ENCODE data around the gene E2F3.
"Not testable (repeated sequence)": the region's sequence is repeated elsewhere in the genome, so short reads cannot be mapped to it uniquely, and the experiment has no call there.

E2F3 gene

DNA sequence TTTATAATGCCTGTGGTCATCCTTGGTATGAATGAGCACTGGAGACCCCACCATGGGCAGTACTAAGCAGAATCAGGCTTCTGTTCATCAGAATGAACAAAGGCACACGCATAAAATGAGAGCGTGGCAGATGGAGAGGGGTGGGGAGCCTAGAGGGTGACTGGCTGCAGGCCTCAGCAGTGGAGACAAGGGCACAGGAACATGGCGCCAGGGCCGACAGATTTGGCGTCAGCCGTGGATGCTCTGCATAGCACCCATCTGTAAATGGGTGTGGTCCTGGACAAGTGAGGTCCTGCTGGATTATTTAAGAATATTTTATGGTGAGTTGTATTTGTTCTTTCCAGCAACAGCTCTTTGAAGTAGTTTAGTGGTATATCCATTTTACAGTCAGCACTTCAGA is 33.1 kb downstream of the E2F3 start:
- no peak for DNase-seq

DNA sequence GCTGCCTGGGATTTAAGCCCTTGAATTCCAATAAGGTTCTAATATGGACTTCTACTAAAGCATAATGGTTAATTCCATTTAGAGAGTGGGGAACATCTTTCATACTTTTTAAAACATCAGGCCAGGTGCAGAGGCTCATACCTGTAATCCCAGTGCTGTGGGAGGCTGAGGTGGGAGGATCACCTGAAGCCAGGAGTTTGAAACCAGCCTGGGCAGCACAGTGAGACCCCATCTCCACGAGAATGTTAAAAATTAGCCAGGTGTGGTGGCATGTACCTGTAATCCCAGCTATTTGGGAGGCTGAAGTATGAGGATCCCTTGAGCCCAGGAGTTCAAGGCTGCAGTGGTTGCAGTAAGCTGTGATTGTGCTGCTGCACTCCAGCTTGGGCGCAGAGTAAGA is 35.0 kb downstream of the E2F3 start:
- no peak for DNase-seq

DNA sequence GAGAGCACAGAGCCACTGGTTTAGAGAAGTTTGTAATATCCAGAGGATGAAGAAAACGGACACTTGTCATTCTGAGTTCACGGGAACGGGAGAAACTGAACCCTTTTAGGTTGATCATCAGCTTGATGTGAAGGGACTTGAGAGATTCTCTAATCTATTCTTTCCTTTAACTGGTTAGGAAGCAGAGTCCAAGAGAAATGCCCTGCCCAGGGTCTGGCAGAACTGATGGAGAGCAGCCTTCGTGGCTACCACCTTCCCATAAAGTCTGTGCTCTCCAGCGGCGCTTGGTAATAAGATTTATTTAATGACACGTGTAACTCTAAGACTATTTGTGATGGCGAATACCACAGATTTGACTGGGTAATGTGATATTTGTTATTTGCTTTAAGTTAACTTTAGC is 36.0 kb downstream of the E2F3 start:
- no peak for DNase-seq

DNA sequence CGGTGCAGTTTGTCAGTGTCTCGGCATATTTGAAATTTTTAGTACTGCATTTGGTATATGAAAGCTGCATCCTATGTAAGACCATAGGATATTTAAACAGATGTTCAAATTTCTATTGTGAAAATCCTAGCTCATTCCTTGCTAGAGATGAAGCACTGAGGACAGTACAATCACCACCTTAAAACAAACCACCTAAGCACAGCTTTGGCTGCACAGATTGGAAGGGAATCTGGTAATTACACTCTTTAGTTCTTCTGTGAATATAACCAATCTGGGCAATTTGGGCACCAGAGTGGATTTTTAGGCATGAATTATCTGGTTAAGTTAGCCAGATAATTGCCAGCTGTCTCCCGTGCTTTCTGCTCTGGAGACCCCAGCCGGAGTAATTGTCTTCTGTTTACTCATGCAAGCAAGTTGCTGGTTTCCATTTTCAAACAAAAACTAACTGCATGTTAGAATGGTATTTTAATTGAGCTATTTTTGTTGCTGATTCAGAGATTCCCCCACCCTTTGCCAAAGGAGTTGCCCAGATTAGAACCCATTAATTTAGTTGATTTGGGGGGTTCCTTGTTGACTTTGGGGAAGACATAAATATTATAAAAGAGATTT is 36.9 kb downstream of the E2F3 start:
- DNase-seq = no peak

DNA sequence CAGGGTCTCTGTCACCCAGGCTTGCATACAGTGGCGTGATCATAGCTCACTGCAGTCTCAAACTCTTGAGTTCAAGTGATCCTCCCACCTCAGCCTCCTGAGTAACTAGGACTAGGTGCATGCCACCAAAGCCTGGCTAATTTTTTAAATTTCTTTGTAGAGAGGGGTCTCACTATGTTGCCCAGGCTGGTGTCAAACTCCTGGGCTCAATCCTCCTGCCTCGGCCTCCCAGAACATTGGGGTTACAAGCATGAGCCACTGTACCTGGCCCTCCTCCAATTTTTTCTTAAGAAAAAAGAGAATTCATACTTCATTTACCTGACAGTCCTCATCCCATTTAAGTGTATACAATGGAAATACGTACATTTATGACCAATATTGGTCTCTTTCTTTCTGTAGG is 37.9 kb downstream of the E2F3 start:
- DNase-seq = no peak

DNA sequence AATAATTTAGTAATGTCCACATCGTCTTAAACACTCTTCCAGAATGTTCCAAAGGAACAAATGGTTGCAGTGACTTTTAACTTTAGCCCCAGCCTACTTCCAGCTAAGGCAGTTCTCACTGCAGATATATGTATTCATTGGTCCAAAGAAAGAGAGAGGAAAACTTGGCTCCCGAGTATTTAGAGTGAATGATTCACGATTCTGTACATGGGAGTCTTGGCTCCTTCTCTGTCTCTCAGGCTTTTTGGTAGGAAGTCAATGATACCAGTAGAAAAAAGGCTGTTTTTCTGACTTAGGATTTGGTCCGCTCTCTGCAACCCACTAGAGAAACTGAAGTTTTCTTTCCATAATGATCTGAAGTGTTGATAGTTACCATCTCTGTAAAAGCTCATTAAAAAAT is 38.6 kb downstream of the E2F3 start:
- no peak for DNase-seq

DNA sequence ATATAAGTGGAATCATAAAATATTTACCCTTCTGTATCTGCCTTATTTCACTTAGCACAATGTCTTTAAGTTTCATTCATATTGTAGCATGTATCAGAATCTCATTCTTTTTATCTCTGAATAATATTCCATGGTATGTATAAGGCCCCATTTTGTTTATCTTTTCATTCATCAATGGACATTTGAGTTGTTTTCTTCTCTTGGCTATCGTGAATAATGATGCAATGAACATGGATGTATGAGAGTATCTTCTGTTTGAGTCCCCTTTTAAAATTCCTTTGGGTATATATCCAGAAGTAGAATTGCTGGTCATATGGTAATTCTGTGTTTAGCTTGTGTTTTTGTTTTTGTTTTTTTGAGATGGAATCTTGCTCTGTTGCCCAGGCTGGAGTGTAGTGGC is 39.6 kb downstream of the E2F3 start:
- DNase-seq = no peak

DNA sequence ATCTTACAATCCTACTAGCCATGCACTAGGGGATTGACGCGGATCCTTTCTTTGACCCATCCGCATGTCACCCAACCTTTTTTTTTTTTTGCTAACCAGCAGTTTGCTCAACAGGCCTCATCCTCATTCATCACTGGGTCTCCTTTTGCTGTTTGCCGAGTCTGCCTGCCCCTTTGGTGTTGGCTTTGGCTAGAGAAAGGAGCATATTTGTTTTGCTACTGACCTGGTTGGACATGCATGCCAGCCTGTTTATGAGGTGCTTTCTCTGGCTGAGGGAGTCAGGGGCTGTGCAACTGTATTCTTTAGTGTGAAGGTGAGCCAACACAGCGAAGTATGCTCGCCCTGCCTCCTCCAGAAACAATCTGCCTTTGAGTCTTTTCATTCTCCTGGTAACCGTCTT is 40.2 kb downstream of the E2F3 start:
- DNase-seq = no peak

DNA sequence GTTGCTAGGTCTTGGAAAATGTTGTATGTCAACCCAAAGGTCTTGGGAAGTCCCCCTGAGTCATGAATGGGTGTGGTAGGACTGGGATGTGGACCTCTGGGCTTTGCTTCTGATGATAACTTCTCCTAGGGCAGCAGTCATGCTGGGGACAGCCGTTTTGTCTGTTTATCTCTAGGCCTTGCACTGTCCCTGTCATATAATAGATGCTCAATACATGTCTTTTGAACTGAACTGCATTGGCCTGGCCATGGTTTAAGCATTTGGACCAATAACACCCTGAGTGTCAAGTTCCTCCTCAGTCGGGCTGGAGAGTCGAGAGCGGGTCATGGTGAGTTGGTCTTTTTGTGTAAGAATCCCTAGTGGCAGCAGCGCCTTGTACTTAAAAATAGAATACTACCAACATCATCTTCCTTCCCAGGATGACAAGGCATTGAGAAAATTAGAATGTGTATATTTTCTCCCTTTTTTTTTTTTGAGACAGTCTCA is 43.1 kb downstream of the E2F3 start:
- DNase-seq = no peak

DNA sequence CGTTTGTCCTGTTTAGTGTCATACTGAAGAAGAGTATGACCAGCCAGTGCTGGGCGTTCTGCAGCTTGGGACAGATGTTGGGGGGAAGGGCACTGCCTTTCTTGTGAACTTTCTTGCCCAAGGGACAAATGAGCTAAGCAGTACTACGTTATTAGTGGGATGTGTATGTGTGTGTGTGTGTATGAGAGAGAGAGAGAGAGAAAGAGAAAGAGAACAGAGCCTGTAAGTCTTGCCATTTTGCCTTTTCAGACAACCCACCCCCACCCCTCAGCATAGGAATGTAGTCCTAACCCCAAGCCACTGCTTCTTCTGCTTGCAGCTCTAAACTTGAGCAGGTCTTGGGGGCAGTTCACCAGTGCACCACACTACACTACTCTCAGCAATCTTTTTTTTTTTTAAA is 45.5 kb downstream of the E2F3 start:
- no peak for DNase-seq

DNA sequence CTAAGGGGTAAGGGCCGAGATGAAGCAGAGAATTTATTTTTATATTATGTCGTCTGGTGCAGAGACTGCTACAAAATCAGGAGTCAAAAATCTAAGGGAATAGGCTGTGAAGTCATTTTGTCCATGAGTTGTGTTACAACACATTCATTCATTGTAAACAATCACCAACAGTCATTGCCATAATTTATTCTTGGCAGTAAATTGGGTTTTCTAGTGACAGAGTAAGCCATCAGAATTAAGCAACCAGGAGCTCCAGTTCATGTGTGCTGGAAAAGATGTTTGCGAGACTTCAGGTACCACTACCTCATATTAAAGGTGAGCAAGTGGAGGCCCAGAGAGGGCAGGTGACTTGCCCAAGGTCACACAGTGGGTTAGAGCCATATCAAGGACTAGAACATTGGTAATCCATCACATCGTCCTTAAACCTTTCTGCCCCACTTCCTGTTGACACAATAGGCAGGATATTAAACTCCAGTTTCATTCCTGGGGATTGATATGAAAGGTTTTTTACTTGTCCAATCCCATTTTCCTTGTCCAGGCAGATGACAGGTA is 46.0 kb downstream of the E2F3 start:
- no peak for DNase-seq

DNA sequence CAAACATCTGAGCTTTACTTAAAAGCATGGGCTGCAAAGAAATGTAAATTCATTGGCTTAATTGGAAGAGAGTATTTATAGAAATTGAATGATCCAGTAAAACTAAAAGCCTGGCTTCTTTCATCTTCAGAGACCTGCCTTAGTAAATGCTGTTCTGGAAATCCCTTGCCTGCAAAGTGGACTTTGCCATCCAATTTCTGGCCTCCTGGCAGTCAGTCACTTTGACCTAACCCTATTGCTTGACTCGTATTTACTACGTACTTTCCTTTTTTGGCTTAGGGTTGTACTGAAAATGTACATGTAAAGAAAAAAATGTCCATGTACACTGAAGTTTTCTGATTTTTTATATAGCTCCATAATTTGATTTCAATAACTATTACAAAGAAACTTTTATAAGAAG is 47.1 kb downstream of the E2F3 start:
- DNase-seq = no peak

DNA sequence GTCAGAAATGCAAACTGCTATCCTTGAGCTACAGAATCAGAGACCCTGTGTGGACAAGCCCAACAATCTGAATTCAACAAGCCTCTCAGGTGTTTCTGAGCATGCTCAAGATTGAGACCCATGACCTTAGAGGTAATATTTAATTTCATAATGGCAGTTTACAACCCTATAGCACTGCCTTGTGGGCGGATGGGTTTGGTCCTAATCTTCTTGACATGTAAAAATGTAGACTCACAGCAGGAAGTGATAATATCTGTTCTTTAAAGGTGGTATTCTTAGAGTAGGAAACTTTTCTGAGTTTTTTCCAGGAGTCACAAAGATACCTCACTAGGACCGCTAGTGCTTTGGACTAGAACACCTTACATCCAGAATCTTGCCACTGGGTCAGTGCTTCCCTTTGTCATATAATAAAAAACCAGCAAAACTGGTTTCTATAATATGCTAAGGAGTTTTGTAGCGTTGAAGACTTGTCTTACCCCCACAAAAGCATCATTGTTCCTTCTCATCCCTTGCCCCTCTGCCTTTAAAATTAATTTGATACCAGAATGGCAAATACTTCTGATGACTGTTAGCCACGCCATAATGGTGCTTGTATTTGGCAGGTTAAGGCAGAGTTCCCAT is 52.6 kb downstream of the E2F3 start:
- DNase-seq = no peak

DNA sequence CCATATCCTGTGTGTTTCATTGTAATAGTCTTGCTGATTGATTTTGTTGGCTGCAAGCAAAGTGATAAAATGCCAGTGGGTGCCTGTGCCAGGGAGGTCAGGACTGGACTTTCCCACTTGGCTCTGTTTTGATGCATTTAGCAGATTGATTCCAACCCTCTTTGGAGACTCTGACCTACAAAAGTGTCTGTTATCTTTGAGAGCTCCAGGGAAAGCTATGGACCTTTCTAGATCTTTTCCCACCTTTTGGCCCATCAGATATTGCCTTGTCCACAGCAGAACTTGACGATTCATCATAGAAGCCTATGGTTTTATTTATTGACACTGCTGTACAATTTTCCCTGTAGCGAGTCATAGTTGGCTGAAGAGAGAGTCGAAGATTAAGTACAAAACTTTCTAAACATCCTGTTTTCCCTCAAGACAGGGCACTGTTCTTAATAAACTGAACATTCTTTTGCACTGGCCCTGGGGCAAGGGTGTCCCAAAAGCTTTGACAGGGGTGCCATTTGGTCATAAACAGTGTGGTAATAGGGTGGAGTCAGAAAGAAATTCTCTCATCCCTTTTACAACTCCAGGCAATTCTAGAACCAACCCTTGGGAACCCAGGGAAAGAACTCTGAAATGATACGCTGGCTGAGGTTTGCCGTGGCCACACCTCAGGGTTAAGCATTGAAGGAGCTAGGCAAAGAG is 53.7 kb downstream of the E2F3 start:
- no peak for DNase-seq

DNA sequence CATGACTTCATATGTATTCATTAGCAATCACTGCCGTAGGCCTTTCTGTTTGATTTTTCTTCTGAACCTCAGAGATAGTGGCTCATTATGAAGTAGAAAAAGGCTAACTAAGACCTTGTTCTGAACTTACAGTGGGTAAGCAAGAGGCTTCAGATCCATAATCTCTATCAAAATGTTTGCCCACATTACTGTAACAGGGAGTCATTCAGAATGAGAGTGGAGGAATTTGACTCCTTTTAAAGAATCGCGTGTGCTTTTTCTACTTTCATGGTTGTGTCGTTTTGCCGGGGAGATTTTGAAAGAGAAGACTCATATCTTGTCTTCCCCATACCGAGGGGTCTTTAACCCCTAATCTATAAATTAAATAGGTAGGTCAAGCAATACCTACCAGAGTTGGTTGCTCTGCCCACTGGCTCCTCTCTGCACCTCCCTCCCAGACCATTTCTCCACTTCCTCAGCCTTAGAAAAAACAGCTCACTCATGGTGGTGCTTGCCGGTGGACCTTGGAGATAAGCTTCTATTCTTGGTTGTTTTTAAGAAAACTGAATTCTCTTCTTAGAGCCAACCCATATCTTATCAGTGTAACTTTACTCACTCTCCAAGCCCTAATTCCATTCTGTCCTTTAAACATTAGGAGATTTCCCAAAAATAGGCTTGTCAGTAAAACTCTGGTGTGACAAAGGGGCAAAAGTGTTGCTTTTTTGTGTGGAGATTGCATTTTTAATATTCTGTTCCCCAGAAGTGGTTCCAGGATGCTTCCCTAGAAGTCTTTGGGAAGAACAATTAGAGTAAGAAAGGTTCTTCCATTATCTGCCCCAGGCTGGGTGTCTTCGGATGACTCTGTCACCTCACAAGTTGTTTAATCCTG is 56.6 kb downstream of the E2F3 start:
- DNase-seq = no peak

DNA sequence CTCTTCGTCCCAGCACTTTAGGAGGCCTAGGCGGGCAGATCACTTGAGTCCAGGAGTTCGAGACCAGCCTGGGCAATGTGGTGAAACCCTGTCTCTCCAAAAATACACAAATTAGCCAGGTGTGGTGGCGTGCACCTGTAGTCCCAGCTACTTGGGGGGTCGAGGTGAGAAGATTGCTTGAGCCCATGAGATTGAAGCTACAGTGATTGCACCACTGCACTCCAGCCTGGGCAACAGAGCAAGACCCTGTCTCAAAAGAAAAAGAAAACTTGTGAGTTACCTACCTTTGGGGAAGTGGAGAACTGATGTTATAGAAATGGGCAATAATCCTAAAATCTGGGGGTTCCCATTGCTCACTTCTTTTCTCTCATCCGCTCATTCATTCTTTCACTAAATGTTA is 58.0 kb downstream of the E2F3 start:
- no peak for DNase-seq

DNA sequence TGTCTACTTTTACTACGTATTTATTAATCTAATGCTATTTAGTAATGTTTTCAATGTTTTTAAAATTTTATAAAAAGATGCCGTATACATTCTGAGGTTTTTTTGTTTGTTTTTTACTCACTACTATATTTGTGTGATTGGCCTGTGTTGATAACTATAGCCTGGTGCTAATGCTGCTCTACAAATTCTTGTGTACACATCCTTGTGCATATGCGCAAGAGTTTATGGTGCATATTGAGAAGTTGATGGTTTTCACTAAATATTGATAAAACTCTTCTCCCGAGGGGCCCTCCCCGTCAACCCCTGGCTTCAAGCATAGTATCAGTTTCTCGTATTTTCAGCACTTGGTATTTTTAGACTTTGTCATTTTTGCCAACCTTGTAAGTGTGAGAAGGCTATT is 59.9 kb downstream of the E2F3 start:
- DNase-seq = no peak

DNA sequence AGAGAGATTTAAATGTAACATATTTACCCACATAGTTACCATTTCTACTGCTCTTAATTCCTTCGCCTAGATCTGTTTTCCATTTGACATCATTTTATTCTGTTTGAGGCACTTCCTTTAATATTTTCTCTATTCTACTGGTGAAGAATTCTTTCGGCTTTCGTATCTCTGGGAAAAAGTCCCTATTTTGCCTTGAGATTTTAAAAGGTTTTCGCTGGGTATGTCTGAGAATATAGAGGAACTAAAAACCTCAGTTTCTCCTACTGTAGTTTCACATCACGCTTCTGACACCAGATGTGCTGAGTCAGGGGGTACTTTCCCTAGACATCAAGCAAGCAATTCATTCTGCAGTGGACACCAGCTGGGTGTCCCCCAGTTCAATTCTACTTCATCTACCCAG is 61.7 kb downstream of the E2F3 start:
- DNase-seq = no peak

DNA sequence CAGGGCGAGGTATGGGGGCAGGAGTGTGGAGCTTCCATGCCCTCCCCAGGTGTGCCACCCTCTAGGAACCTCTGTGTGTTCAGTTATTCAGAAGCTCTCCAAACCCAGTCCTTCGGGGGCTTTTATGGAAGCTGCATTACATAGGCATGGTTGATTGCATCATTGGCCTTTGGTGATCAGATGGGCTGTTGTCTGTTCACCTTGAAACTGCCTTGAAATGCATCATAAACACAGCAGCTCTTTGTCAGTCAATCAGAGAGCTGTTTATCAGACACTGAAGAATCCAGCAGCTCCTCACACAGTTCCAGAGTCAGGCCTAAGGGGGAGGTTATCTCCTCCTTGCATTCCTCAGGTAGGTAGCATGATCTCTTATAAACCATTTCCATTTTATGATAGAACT is 62.4 kb downstream of the E2F3 start:
- no peak for DNase-seq

DNA sequence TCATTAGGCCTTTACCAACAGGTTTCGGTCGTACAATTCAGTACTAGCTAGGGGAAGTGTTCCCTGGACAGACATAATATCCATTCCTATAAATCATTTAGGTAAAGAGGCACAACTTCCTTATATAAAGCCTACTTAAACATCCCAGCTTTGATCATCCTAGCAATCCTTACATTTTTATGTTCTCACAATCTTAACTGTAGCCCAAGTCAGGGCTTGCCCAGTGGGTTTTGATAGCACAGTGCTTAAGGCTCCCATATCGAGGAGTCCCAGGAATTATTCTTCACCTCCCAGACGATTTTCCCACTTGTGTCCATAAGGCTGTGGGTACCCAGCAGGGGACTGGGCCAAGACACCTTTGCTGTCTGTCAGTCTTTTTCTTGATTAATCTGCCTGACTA is 63.2 kb downstream of the E2F3 start:
- no peak for DNase-seq

DNA sequence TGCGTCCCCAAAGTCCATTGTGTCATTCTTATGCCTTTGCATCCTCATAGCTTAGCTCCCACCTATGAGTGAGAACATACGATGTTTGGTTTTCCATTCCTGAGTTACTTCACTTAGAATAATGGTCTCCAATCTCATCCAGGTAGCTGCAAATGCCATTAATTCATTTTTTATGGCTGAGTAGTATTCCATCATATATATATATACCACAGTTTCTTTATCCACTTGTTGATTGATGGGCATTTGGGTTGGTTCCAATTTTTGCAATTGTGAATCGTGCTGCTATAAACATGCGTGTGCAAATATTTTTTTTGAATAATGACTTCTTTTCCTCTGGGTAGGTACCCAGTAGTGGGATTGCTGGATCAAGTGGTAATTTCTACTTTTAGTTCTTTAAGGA is 63.9 kb downstream of the E2F3 start:
- DNase-seq = not testable (repeated sequence)

DNA sequence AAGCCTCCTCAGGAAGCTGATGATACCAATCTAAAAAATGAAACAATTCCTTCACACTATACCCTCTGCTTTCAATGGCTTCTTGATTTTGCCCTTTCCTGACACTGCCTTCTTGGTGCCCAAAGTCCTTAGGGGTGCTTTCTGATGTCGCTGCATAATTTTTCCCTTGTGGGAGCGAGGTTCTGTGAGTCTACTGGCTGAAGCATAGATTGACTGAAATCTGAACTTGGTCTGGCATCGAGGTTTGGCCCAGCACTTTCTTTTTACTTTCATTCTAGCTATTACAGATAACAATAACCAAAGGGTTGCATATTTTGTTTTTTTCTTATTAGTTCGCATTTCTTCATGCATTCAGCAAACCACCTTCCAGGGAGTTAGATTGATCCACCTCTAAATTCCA is 65.8 kb downstream of the E2F3 start:
- DNase-seq = no peak

DNA sequence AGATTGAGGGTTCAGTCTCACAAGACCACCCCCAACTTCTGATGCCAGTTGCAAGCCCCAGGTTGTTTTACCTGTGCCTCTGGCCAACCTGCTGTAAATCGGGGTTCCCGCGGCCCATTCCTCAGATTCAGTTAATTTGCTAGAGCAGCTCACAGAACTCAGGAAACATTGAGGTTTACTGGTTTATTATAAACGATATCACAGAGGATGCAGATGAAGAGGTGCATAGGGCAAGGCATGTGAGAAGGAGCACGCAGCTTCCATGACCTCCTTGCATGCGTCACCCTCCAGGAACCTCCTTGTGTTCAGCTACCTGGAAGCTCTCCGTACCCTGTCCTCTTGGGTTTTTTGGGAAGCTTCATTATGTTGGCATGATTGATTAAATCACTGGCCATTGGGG is 66.5 kb downstream of the E2F3 start:
- DNase-seq = no peak
